MG63 (cell line): Measurements from ENCODE around the gene HSF5. TPM values are rescaled to one million over a fixed set of nuclear protein-coding genes. Genes with fewer than 3 reads are reported as not detected.

ENCODE experiments used
- DNase-seq: peaks from one replicate; pipeline ENCODE4 v3.0.0-alpha.2; 2020
- H3K27me3 ChIP-seq: fragments of 250-450 bp; sonication (Bioruptor Pico); 2 replicates; pipeline ENCODE4 v1.5.1; 2020; ENCODE audit warnings: mild to moderate bottlenecking, moderate library complexity
- H3K36me3 ChIP-seq: fragments of 250-450 bp; sonication (Bioruptor Pico); 2 replicates; pipeline ENCODE4 v1.5.1; 2020; ENCODE audit warnings: mild to moderate bottlenecking, moderate library complexity
- H3K4me3 ChIP-seq: fragments of 250-450 bp; sonication (Bioruptor Pico); 2 replicates; pipeline ENCODE4 v1.5.1; 2020; ENCODE audit warnings: mild to moderate bottlenecking, moderate library complexity
- H3K9me3 ChIP-seq: fragments of 250-450 bp; sonication (Bioruptor Pico); 2 replicates; pipeline ENCODE4 v1.5.1; 2020; ENCODE audit warnings: mild to moderate bottlenecking, moderate library complexity
- total RNA-seq: library from RNA; depleted of rRNA; stranded (reverse); fragments of >200 nt; shearing (Covaris generic); gene quantifications from 2 replicates; pipeline ENCODE4 v1.2.3, GENCODE V29; 2014; ENCODE audit warnings: low replicate concordance; rRNA removed

HSF5 gene
- total RNA-seq, 1 experiment from 2014 or later, result not detected

- no peaks in the 10 kb centered on the region for H3K9me3 ChIP-seq
- H3K36me3 ChIP-seq, result no peaks in the 10 kb centered on the region
- no peak overlapping the region for H3K4me3 ChIP-seq
- no peak for DNase-seq
- H3K27me3 ChIP-seq, result no peaks in the 10 kb centered on the region
These were observed 112.4 kb downstream of the HSF5 start for GRCh38 chr17:58375811-58376210.

- no peaks in the 10 kb centered on the region for H3K9me3 ChIP-seq
- no peak for DNase-seq
- H3K36me3 ChIP-seq, result no peaks in the 10 kb centered on the region
- no peaks in the 10 kb centered on the region for H3K27me3 ChIP-seq
- H3K4me3 ChIP-seq, result no peak overlapping the region
These were observed 113.0 kb downstream of the HSF5 start for GRCh38 chr17:58375256-58375655.

GRCh38 chr17:58373923-58374322 is 114.3 kb downstream of the HSF5 start:
- DNase-seq, result no peak
- no peaks in the 10 kb centered on the region for H3K36me3 ChIP-seq
- no peaks in the 10 kb centered on the region for H3K27me3 ChIP-seq
- H3K9me3 ChIP-seq, result no peaks in the 10 kb centered on the region
- no peak overlapping the region for H3K4me3 ChIP-seq

- Histone ChIP-seq H3K4me3 (no peak overlapping the region), H3K36me3 (no peaks in the 10 kb centered on the region), H3K9me3 (no peaks in the 10 kb centered on the region), H3K27me3 (no peaks in the 10 kb centered on the region)
- DNase-seq, result no peak
These were observed 115.2 kb downstream of the HSF5 start for GRCh38 chr17:58373003-58373402.

GRCh38 chr17:58371300-58371950 is 116.8 kb downstream of the HSF5 start:
- Histone ChIP-seq H3K36me3 (no peaks in the 10 kb centered on the region), H3K9me3 (no peaks in the 10 kb centered on the region), H3K4me3 (no peak overlapping the region), H3K27me3 (no peaks in the 10 kb centered on the region)
- no peak for DNase-seq

GRCh38 chr17:58370716-58371115 is 117.5 kb downstream of the HSF5 start:
- Histone ChIP-seq H3K4me3 (no peak overlapping the region), H3K27me3 (no peaks in the 10 kb centered on the region), H3K36me3 (no peaks in the 10 kb centered on the region), H3K9me3 (no peaks in the 10 kb centered on the region)
- DNase-seq, result no peak

- Histone ChIP-seq H3K36me3 (no peaks in the 10 kb centered on the region), H3K9me3 (no peaks in the 10 kb centered on the region), H3K4me3 (no peak overlapping the region), H3K27me3 (no peaks in the 10 kb centered on the region)
- no peak for DNase-seq
These were observed 117.9 kb downstream of the HSF5 start for GRCh38 chr17:58370309-58370708.

Other genes starting within 250 kb of the HSF5 start
- gene LPO, start 249.8 kb downstream of the HSF5 start, total RNA-seq, result not detected in 2 replicates
- gene MPO, start 207.5 kb downstream of the HSF5 start, total RNA-seq, result not detected in 2 replicates
- gene TSPOAP1, start 159.6 kb downstream of the HSF5 start, total RNA-seq, result 7.0 and 31.1 TPM in 2 replicates
- 97.2 and 170 TPM in 2 replicates for gene SUPT4H1, start 136.2 kb downstream of the HSF5 start, total RNA-seq
- not detected in 2 replicates for gene RNF43, start 70.9 kb downstream of the HSF5 start, total RNA-seq
- 17.6 and 26.4 TPM in 2 replicates for gene MTMR4, start 26.2 kb upstream of the HSF5 start, total RNA-seq
- 0.03 TPM in 1 of 2 replicates, not detected in the other for gene TEX14, start 203.6 kb upstream of the HSF5 start, total RNA-seq
- 51.3 and 55.3 TPM in 2 replicates for gene RAD51C, start 204.2 kb upstream of the HSF5 start, total RNA-seq